Activated CD8-positive, alpha-beta memory T cell treated with anti-CD3 and anti-CD28 coated beads for 4 hours (primary cell): ENCODE measurements around the gene TRIM29.

Source experiments
- DNase-seq, 2 donors: peaks; one replicate each; pipeline ENCODE4 v3.0.0-alpha.2; 2020; ENCODE audit warnings: low read depth in 2 of 2

Gene TRIM29

GRCh38 chr11:120096369-120097191, 41.3 kb downstream of the TRIM29 start:
- no peak for DNase-seq

DNA sequence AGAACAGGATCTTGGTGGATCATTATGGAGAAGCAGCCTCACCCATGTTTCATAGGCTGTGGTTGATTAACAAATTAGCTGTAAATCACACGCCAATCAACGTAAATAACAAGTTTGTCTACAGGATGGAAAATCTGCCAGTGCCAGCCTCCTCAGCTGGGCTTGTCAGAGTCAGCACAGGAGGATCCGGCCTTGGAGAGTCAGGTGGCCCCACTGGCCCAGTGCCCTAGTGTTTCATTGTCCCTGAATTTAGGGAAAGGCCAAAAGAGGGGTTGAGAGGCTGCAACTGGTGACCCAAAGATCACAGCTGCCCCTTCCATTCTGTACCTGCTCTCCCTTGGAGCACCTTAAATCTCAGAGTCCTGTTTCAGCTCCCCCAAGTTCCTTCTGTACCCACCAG, 42.4 kb downstream of the TRIM29 start:
- DNase-seq, result no peak

- DNase-seq, result no peak
These were observed 46.2 kb downstream of the TRIM29 start for GRCh38 chr11:120091701-120092100.

- no peak for DNase-seq
These were observed 46.8 kb downstream of the TRIM29 start for GRCh38 chr11:120091121-120091520.

DNA sequence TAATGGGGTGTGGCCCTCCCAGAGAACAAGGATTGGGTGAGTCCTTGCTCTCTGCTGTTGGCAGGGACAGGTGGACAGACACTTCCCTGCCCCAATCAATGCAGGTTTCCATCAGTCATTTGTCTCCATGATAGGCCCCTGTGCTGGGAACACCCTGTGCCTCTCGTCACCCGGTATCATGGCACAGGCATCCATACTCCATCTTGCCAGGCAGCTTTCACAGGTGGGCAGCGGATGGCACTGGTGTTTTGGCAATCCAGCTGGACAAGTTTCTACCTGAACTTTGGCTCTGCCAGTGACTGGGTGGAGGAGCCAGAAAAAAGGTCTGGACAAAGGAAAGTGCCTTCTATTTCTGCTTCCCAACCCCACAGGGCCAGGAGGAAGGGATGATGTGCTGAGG, 47.5 kb downstream of the TRIM29 start:
- no peak for DNase-seq

DNA sequence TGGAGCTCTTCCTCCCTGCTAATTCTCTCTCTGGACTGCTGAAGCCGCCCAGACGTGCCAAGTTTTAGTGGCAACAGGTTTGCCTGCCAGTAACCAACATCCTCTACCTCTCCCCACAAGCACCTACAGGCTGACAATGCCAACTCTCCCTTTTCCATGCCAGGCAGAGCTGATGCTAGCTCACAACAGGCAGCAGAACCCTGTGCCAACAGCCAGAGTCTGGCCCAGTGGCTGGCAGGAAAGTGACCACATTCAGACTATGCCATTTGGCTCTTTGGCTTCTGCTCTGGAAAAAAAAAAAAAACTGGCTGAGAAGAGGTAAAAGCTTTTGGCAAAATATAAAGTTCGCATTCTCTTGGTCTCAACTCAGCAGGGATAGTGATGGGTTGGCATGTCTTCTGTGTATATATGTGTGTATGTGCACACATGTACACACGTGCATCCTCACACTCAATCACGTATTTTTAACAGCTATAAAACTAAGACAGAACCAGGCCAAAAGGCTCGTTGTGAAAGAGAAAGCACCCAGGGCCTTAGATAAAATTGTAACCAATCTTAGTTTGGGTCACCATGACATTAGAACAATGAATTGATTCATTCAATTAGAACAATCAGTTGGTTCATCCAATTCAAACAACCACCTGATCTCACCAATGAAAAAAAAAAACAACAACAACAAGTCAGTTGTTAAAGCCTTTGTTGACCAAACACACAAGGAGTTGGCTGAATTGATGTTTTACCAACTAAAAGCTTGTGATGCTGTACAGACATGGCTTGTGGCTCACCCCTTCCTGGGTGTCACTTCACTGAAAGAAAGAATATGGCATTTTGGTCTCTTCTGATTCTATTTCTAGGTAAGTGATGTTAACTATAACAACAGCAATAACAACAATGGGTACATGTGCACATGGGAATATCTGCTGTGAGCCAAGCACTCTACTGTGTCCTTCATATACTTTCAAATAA, 48.6 kb downstream of the TRIM29 start:
- DNase-seq, result no peak

- DNase-seq, result no peak
These were observed 49.9 kb downstream of the TRIM29 start for GRCh38 chr11:120088056-120088455.

- no peak for DNase-seq
These were observed 51.3 kb downstream of the TRIM29 start for GRCh38 chr11:120086651-120087050.

DNA sequence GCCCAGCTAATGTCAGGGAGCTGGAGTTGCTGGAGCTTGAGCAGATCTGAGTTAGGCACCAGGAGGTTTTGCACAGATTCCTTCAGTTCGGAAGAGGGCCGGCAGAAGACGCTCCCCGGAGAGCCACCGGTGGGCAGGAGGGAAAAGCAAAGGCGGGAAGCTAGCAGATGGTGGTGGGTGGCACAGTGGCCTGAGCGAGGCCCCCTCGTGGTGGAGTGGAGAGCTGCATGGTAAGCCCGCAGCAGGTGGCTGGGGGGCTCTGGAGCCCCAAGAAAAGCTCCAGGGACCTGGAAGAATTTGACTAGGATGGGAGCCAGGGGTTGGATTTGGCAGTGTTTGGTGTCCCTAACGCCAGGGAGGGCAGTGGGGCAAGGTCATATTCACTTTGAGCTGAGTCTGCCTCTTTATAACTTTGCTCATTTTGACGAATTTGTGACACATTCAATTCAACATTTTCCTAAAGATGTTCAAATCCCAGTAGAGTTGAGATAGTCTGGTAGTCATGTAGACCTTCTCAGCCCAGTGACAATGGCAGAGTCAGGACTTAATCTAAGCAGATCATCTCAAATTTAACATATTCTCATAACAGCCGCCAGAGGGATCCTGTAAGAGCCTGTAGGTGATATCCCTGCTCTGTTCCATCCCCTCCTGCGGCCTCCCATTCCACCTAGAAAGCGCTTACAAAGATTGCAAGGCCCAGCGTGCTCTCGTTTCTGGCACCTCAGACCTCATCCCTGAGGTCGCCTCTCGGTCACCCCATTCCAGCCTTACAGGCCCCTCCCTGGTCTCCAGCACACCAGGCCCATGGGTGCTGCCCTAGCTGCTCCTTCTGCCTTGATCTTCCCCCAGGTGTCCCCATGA, 57.9 kb downstream of the TRIM29 start:
- DNase-seq, result no peak

- DNase-seq, result no peak
These were observed 59.5 kb downstream of the TRIM29 start for GRCh38 chr11:120078397-120078796.

DNA sequence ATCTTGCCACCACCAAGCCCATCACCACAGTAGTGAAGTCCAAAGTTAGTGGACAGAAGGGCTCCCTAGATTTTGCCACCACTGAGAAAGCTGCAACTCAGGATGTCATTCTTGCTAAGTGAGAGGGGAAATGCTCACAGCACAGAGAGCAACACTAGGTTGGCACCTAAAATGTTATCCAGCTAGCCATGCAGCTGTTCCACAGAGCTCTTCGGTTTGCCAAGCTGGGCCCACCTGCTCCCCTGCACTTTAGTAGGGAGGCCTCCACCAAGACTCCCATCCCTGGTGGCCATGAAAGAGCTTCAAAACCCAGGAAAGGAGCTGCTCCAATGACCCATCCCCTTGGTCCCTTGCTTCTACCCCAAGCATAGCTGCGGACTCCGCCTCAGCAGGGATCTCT, 63.8 kb downstream of the TRIM29 start:
- DNase-seq, result no peak

DNA sequence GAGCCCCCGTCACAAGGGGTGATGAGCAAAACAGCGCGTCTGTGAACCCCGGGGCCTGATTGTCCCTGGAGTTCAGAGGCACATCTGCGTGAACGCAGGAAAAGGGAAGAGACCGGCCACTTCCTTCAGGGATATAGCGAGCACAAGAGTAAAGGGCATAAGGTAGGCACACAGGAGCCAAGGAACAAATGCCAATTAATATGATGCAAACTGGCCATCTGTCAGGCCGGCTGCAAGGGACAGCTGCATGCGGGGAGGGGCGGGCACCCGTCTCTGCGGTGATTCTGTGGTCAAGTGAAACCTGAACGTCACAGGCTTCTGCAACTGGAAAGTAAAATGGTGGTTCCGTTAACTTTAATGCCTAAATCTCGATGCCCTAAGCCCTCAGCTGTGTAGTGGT, 64.7 kb downstream of the TRIM29 start:
- DNase-seq, result no peak

DNA sequence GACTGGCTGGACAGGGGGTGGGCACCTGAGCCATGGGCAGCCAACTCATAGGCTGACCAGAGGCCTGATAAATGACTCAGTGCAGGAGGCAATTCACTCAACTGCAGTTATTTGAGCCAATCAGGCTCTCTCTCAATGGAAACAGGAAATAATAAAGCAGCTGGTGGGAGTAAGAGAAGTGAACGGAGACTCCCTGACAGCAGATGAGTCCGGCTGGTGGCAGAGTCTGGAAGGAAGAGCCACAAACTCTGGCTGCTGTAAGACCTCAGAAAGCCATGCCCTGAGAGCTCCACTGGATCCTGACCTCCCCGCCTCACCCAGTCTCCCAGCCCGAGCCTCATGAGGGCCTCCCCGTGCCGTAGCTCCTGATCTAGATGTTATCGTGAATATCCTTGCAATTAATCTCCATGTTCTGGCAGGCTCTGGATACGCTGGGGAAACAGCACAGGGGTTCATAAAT, 69.8 kb downstream of the TRIM29 start:
- DNase-seq, result no peak

- no peak for DNase-seq
These were observed 70.3 kb downstream of the TRIM29 start for GRCh38 chr11:120067438-120068113.

DNA sequence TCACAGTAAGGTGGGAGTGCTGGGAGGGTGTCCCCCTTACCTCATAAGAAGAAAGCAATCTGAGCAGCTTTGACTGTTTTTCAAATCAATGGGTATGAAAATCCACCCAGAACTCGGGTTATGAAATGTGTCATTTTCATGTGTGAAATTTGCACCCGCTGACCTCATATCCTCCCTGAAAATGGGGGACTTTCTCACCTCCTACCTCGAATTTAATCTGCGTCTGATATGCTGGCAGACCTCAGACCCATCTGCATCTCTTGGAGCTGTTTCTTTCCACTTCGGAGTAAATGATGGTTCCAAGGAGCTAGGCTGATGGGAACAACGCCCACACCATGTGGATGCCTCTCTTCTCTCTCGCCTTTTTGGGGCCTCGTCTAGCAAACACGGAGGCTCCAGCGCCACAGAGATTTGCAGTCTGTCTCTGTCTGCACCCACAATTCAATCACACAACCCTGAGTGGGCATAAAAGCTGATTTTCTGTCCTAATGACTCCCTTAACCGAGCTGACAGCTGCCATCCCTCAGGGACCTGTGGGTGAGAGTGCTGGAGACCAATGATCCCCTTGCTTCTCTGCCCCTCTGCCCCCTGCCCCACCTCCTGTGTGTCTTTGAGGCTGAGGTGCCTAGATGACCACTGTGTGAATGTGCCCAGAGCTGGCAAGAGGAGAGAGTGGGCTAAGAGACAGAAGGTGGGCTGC, 71.0 kb downstream of the TRIM29 start:
- no peak for DNase-seq

DNA sequence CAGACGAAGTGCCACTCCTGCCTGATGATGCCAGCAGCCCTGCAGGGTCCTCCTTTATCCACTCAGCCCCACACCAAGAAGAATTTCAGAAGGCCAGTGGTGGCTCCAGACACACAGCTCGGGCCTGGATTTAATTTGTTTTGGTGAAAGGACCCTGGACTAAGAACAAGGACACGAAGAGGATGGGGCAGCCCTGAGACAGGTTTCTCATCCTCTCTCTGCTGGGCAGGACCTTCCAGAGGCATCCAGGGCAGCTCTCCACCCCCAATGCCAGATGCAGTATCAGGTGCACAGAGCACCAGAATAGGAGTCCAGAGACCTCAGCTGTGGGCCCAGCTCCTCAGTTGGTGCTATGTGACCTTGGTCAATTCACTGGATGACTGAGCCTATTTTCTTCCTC, 72.0 kb downstream of the TRIM29 start:
- no peak for DNase-seq

DNA sequence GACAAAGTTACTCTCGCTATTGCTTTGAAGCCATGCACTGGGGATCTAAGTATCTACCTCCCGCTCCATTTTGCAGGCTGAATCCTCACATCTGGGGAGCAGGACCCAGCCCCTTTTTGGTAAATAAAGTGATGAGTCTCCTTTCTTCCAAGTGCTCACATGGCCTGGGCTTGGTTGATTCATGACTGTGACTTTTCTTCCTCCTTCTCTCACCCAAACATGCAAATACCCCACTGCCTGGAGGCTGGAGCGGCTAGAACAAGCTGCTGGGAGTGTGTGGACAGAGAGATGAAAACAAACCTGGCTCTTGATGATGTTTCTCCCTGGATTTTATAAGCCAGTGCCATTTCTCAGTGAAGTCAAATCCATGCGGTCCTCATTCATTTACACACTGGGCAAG, 72.7 kb downstream of the TRIM29 start:
- no peak for DNase-seq

DNA sequence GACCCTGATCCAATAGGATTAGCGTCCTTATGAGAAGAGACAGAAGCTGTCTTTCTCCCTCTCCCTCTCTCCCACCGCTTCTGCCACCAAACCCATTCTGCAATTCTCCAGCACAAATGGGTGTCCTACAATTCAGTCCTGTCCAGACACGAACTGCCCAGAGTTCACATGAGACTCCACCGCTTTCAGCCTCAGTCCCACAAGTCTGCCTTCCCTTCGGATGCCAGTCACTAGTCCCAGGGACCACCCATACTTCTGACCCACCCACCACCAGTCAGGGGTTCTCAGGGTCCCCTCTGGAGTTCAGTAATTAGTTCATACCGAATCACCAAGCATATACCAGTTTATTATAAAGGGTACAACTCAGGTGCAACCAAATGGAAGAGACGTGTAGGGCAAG, 73.6 kb downstream of the TRIM29 start:
- no peak for DNase-seq

GRCh38 chr11:120063686-120064340, 74.1 kb downstream of the TRIM29 start:
- no peak for DNase-seq

- no peak for DNase-seq
These were observed 75.4 kb downstream of the TRIM29 start for GRCh38 chr11:120062561-120062930.
